ENCODE measurements around the gene NFKBIB.
"Not testable (repeated sequence)": the region's sequence is repeated elsewhere in the genome, so short reads cannot be mapped to it uniquely, and the experiment has no call there.

NFKBIB gene

DNA sequence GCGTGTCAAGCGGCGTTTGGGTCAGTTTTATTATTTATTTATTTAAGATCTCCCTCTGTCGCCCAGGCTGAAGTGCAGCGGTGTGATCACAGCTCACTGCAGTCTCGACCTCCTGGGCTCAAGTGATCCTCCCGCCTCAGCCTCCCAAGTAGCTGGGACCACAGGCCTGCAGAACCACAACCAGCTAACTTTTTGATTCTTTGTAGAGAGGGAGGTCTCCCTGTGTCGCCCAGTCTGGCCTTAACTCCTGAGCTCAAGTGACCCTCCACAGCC lies 31.7 kb downstream of the NFKBIB start:
- DNase-seq: no peak

DNA sequence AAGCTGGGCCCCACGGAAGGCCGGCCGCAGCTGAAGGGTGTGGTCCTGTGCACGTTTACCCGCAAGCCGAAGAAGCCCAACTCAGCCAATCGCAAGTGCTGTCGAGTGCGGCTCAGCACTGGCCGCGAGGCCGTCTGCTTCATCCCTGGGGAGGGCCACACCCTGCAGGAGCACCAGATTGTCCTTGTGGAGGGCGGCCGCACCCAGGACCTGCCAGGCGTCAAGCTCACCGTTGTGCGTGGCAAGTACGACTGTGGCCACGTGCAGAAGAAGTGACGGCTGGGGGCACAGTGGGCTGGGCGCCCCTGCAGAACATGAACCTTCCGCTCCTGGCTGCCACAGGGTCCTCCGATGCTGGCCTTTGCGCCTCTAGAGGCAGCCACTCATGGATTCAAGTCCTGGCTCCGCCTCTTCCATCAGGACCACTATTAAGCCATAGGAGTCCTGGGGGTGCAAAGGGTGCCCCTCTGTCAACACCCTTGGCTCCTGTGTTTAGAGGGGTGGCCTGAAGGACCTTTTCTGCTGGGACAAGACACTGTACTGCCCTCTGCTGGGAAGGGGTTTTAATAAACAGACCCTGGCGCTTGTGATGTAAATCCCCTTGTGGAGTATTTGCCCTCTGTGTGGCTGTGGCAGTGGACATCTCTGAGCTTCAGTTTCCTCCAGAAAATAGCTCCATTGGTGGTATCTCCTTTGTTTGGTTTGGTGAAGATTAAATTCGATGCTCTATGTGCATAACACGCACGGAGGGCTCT lies 32.8 kb downstream of the NFKBIB start:
- DNase-seq: peak; percentile 9

DNA sequence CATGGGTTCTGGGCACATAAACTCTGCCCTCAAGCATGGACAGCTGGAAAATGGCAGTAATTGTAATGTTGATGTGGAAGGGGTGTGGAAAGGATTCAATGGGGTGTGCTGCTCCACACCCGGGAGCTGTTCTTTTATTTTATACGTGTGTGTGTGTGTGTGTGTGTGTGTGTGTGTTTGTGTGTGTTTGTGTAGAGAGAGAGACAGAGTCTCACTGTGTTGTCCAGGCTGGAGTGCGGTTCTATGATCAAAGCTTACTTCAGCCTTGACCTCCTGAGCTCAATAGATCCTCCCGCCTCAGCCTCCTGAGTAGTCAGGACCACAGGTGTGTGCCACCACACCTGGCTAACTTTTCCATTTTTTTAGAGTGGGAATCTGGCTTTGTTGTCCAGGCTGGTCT lies 33.8 kb downstream of the NFKBIB start:
- no peak for DNase-seq

DNA sequence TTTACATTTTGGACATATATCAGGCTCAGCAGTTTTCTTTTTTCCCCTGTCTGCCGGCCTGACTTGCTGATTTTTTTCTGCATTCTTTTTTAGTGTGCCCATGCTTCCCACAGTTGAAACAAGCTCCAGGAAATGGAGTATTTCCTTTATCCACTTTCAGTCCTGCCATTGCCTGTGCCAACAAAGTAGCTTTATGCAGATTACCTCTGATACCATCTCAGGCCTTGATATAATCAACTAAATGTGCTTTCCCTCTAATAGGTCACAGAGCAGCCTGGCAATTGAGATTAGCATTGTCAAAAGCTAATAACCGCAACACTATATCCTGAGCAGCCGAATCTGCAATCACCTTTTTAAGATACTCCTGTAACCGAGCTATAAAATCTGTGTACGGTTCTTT lies 40.2 kb downstream of the NFKBIB start:
- DNase-seq: no peak

DNA sequence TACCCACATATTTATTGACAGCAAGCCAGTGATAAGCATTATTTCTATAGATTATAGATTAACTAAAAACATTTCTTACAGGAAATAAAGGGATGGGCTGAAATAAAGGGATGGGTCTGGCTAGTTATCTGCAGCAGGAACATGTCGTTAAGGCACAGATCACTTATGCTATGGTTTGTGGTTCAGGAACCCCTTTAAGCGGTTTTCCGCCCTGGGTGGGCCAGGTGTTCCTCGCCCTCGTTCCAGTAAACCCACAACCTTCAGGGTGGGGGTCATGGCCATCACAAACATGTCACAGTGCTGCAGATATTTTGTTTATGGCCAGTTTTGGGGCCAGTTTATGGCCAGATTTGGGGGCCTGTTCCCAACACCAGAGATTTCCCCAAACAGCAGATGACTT lies 41.7 kb downstream of the NFKBIB start:
- not testable (repeated sequence) for DNase-seq

GRCh38 chr19:38941979-38942378 lies 42.2 kb downstream of the NFKBIB start:
- no peak for DNase-seq

DNA sequence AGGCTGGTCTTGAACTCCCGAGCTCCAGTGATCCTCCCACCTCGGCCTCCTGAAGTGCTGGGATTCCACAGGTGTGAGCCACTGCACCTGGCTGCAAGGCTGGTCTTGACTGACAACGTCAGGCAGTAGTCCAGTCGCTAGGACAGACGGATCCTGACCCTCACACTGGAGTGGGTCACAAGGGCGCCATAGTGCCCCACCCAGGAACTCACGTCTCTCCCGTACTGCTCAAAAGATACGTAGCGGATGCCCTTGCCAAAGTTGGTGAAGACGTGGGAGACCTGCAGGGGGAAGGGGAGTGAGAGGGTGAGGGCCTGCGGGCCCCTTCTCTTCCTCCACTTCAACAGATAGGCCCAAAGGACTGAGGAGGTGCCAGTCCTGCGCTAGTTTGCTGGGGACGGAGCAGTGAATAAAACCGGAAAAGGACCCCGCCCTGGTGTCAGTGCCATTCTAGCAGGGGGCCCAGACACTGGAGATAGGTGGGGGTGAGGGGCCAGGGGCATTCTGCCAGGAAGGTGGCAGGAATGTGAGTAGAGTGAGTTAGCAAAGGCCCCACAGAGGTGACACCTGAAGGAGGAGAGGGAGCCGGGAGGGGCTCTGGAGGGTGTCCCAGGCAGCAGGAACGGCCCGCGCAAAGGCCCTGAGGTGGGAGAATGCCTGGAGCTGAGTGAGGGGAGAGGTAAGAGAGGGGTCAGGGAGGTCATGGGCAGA lies 42.9 kb downstream of the NFKBIB start:
- no peak for DNase-seq

- DNase-seq: peak; percentile 5
These were observed 45.3 kb downstream of the NFKBIB start for GRCh38 chr19:38944981-38945506.

- DNase-seq: no peak
These were observed 45.9 kb downstream of the NFKBIB start for GRCh38 chr19:38945562-38946228.

- DNase-seq: no peak
These were observed 46.7 kb downstream of the NFKBIB start for GRCh38 chr19:38946229-38947010.

- DNase-seq: peak; percentile 67
These were observed 50.0 kb downstream of the NFKBIB start for GRCh38 chr19:38949580-38950367.

DNA sequence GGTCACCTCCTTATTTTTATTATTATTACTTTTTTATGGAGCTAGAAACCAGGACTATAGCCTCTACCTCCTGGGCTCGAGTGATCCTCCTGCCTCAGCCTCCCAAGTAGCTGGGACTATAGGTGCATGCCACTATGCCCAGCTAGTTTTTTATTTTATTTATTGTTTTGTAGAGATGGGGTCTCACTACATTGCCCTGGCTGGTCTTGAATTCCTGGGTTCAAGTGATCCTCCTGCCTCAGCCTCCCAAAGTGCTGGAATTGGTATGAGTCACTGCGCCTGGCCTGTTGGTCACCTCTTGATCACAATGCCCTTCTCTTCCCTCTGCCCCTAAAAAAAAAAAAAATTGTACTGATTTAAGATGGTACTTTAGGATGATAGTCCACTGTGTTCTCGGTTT lies 51.4 kb downstream of the NFKBIB start:
- no peak for DNase-seq

- DNase-seq: no peak
These were observed 52.8 kb downstream of the NFKBIB start for GRCh38 chr19:38952395-38953165.

DNA sequence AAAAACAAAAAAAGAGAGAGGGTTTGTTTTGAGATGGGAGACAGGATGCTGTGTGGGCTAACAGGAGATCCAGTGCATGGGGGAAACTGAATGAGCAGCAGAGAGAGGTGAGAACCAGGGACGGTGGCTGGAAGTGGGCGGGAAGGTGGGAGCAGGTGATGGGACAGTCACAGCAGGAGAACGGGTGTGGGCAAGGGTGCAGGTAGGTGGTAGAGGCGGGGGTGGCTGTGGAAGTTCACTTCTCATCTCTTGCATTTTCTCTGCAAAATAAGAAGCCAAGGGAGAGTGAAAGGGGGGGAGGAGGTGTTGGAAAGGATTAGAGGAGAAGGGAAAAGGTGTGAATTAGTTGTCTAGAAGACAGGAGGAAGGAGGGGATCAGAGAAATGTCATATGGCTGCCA lies 53.9 kb downstream of the NFKBIB start:
- no peak for DNase-seq

- no peak for DNase-seq
These were observed 56.5 kb downstream of the NFKBIB start for GRCh38 chr19:38956264-38956663.

GRCh38 chr19:38958301-38958700 lies 58.5 kb downstream of the NFKBIB start:
- no peak for DNase-seq
